ENCODE results near the gene C11orf87. TPM values are rescaled to one million over a fixed set of nuclear protein-coding genes. Genes with fewer than 3 reads are reported as not detected.

Gene C11orf87
- total and polyA plus RNA-seq, 2 of the 8 experiments (the other 6 are each of a cell fraction or from before 2014, with no cell fraction given) = 0.22 to 0.32 TPM

DNA sequence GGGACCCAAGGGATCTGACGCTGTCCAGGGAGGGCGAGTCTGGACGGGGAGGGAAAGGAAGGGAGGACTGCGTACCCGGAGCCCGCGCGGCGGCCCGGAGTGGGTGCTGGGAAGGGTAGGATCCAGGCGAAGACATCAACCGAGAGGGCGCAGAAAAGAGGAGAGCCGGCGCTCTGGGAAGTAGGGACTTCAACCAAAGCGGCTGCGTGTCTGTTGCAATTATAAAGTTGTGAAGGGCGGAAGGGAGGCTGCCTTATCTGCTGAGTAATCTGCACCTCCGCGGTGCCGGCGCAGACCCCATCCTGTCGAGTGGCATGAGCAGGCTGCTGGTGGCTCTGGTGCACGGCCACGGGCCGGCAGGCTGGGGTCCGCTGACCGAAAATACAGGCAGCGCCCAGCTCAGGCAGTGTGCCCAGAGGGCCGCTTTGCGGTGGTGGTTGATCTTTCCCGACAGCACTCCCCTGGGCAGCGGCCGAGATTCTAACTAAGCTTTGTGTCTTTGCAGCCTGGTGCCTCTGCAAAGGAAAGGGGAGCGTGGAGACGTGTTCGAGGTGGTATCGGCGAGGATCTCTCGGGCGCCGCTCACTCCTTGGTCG is 978 bp downstream of the C11orf87 start (continued):
- TF ChIP-seq SUZ12 (IDR thresholded peaks at IDR 0.05; ENCODE audit: low read length) = peak; percentile 97; the same call in 1 of the 2 replicates
- no peak for TF ChIP-seq TBP (IDR thresholded peaks at IDR 0.05; ENCODE audit: low read depth, low read length)
- no peak for TF ChIP-seq CHD1 (IDR thresholded peaks at IDR 0.05; ENCODE audit: low read depth, low read length)
- TF ChIP-seq SRF (IDR thresholded peaks at IDR 0.05; ENCODE audit: low read depth, low read length) = no peak
- TF ChIP-seq SAP30 (IDR thresholded peaks at IDR 0.05; ENCODE audit: insufficient read depth, insufficient replicate concordance, low read length) = peak; percentile 10
- no peak for TF ChIP-seq JUND (IDR thresholded peaks at IDR 0.05; ENCODE audit: low read length)
- TF ChIP-seq HDAC6 (IDR thresholded peaks at IDR 0.05; ENCODE audit: low read depth, low read length) = no peak
- no peak for TF ChIP-seq NRF1 (IDR thresholded peaks at IDR 0.05; ENCODE audit: low read depth, low read length)
- peak; percentile 54 for TF ChIP-seq KDM4A (IDR thresholded peaks at IDR 0.05; ENCODE audit: low read depth, low read length, severe bottlenecking)
- TF ChIP-seq RBBP5 (IDR thresholded peaks at IDR 0.05; ENCODE audit: borderline replicate concordance, low read depth, low read length) = no peak

Data from H1 (cell line).